ENCODE data around the gene CALR3. TPM values are rescaled to one million over a fixed set of nuclear protein-coding genes. Genes with fewer than 3 reads are reported as not detected.
"Not testable (repeated sequence)": the region's sequence is repeated elsewhere in the genome, so short reads cannot be mapped to it uniquely, and the experiment has no call there.

Gene CALR3
- polyA plus RNA-seq, 1 donor from 2014 or later: not detected

DNA sequence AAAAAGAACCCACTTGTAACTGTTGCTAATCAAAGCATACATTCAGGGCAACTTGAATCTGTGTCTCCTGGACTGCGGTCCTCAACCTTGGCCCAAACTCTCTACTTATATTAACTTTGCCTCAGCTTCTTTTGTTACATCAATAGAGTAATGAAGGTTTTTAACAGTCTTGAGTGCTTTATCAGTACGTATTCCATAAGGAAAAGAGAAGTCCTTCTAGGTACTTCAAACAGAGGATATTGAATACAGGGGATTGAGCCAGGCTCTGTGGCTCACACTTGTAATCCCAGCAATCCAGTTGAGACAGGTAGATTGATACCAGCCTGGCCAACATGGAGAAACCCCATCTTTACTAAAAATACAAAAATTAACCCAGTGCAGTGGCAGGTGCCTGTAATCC is 23.0 kb downstream of the CALR3 start:
- H4K20me1 ChIP-seq (ENCODE audit: insufficient read depth): peaks cover 7% of the 10 kb centered on the region
- H3K9me3 ChIP-seq (ENCODE audit: low read length): no peaks in the 10 kb centered on the region
- no peaks in the 10 kb centered on the region for H3K27me3 ChIP-seq (ENCODE audit: insufficient read depth, low read depth, low read length)
- TF ChIP-seq CTCF (IDR thresholded peaks at IDR 0.05; ENCODE audit: poor library complexity, severe bottlenecking) (no peak), MXI1 (conservative IDR thresholded peaks at IDR 0.05; ENCODE audit: poor library complexity, severe bottlenecking) (no peak), EZH2 (IDR thresholded peaks at IDR 0.05; ENCODE audit: borderline replicate concordance, insufficient read depth, low read length, poor library complexity, severe bottlenecking) (no peak), SMC3 (conservative IDR thresholded peaks at IDR 0.05; ENCODE audit: poor library complexity) (no peak), TAF1 (IDR thresholded peaks at IDR 0.05; ENCODE audit: low read depth) (no peak), RAD21 (conservative IDR thresholded peaks at IDR 0.05) (no peak), EP300 (conservative IDR thresholded peaks at IDR 0.05; ENCODE audit: poor library complexity, severe bottlenecking) (no peak), POLR2AphosphoS5 (IDR thresholded peaks at IDR 0.05) (no peak), REST (IDR thresholded peaks at IDR 0.05; ENCODE audit: borderline replicate concordance) (no peak)
- H3K79me2 ChIP-seq (replicated peaks; ENCODE audit: insufficient read depth, low read length): peaks cover 35% of the 10 kb centered on the region
- no peaks in the 10 kb centered on the region for H3K36me3 ChIP-seq (ENCODE audit: insufficient read depth, low read length)
- H3K4me3 ChIP-seq (ENCODE audit: low read length): no peak overlapping the region
- no peak overlapping the region for H3K4me2 ChIP-seq (ENCODE audit: low read length)
- no peak overlapping the region for H3K9ac ChIP-seq (ENCODE audit: low read length)
- no peak overlapping the region for H2AFZ ChIP-seq (ENCODE audit: low read depth, low read length)
- H3K27ac ChIP-seq (ENCODE audit: low read length): no peak overlapping the region
- no peaks in the 10 kb centered on the region for H3F3A ChIP-seq (ENCODE audit: insufficient read depth, low read length, poor library complexity, severe bottlenecking)
- no peaks in the 10 kb centered on the region for H3K9me2 ChIP-seq (ENCODE audit: insufficient read depth, low read length)

- Histone ChIP-seq H3K9ac (ENCODE audit: low read length) (peak overlapping the region; percentile 79), H4K20me1 (ENCODE audit: insufficient read depth) (peaks cover 12% of the 10 kb centered on the region), H3K4me3 (ENCODE audit: low read length) (peak overlapping the region; percentile 76), H3K79me2 (replicated peaks; ENCODE audit: insufficient read depth, low read length) (peaks cover 39% of the 10 kb centered on the region)
- not testable (repeated sequence) for H3K36me3 ChIP-seq (ENCODE audit: insufficient read depth, low read length); H3K27me3 ChIP-seq (ENCODE audit: insufficient read depth, low read depth, low read length); H3F3A ChIP-seq (ENCODE audit: insufficient read depth, low read length, poor library complexity, severe bottlenecking); H2AFZ ChIP-seq (ENCODE audit: low read depth, low read length); H3K9me3 ChIP-seq (ENCODE audit: low read length); H3K27ac ChIP-seq (ENCODE audit: low read length); H3K9me2 ChIP-seq (ENCODE audit: insufficient read depth, low read length); H3K4me2 ChIP-seq (ENCODE audit: low read length)
These were observed 23.4 kb downstream of the CALR3 start for GRCh38 chr19:16472559-16472899.

Data from neural cell (in vitro differentiated cells).